Loucy (cell line): ENCODE measurements around the gene RNF149.

Source experiments
- EZH2phosphoT487 ChIP-seq: fragments of 200-600 bp; IDR thresholded peaks from 2 replicates; pipeline ENCODE4 v1.6.1; 2018; ENCODE audit warnings: antibody characterized with exemption, mild to moderate bottlenecking, moderate library complexity, borderline replicate concordance
- TF ChIP-seq, protein P1 (sequence below): fragments of 200-600 bp; sonication (generic); conservative IDR thresholded peaks from 2 replicates; pipeline ENCODE4 v1.5.1; 2014; ENCODE audit warnings: mild to moderate bottlenecking, antibody characterized with exemption, low read length

DNA sequence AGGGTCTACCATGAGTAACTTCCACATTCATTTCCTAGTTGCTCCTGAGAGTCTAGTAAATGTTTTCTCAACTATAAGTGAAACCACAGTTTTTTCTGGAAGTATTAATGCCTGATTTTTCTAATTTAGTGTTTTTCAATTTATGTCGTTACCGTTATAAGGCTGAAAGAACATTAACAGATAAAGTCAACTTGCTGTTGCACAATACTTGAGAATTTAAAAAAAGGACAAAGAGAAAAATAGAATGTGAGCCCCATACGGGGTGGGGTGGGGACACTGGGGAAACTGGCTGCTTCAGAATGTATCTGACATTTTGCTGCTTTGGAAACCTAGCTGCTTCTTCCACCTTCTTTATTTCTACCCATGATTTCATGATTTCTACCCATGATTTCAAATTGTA is 29.6 kb downstream of the RNF149 start:
- TF ChIP-seq, protein P1, sequence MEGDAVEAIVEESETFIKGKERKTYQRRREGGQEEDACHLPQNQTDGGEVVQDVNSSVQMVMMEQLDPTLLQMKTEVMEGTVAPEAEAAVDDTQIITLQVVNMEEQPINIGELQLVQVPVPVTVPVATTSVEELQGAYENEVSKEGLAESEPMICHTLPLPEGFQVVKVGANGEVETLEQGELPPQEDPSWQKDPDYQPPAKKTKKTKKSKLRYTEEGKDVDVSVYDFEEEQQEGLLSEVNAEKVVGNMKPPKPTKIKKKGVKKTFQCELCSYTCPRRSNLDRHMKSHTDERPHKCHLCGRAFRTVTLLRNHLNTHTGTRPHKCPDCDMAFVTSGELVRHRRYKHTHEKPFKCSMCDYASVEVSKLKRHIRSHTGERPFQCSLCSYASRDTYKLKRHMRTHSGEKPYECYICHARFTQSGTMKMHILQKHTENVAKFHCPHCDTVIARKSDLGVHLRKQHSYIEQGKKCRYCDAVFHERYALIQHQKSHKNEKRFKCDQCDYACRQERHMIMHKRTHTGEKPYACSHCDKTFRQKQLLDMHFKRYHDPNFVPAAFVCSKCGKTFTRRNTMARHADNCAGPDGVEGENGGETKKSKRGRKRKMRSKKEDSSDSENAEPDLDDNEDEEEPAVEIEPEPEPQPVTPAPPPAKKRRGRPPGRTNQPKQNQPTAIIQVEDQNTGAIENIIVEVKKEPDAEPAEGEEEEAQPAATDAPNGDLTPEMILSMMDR = no peak
- TF ChIP-seq EZH2phosphoT487 = no peak
